ENCODE data around the gene TNFSF13.
"Not testable (repeated sequence)": the region's sequence is repeated elsewhere in the genome, so short reads cannot be mapped to it uniquely, and the experiment has no call there.

TNFSF13 gene

GRCh38 chr17:7591596-7591995 is 33.0 kb downstream of the TNFSF13 start:
- DNase-seq (ENCODE audit: low spot score) = no peak

- no peak for DNase-seq (ENCODE audit: low spot score)
These were observed 34.0 kb downstream of the TNFSF13 start for GRCh38 chr17:7592422-7593021.

DNA sequence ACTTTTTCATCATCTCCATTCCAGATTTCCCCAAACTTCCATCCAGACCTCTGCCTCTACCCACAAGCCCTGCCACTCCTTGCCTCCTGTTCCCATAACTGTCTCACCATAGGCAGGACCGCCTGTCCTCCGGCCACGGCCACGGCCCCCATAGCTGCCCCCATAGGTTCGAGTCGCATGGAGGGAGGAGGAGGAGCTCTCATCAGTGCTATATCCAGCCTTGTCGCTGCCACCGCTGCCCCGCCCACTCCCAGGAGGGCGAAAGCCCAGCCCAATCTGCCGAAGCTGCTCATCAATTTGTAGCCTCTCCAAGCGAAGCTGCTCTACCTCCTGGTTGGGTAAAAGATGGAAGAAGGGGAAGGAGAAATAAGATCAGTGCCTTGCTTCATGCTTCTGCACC is 34.7 kb downstream of the TNFSF13 start:
- no peak for DNase-seq (ENCODE audit: low spot score)

GRCh38 chr17:7597561-7597960 is 39.0 kb downstream of the TNFSF13 start:
- not testable (repeated sequence) for DNase-seq (ENCODE audit: low spot score)

DNA sequence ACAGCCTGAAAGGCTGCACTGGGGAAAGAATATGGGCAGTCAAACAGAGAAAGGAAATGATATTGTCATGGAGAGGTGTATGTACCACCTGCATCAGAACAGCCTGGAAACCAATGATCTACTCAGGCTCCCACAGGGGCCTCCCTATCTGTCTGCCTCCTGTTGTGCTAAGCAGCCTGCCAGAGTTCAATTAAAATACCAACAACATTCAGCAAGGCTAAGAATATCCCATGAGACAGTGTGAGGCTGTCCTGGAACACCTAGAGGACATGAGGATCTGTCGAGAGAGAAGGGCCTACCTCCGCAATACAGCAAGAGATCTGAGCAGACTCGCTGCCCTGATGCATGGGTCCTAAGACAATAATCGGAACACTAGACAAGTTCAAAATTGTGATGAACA is 47.7 kb downstream of the TNFSF13 start:
- no peak for DNase-seq (ENCODE audit: low spot score)

GRCh38 chr17:7610641-7611040 is 52.1 kb downstream of the TNFSF13 start:
- no peak for DNase-seq (ENCODE audit: low spot score)

All from hematopoietic multipotent progenitor cell treated with erythropoietin and hydrocortisone succinate and interleukin-3 and kit ligand, for 15 days (in vitro differentiated cells).